ENCODE results near the gene PRICKLE1. TPM values are rescaled to one million over a fixed set of nuclear protein-coding genes. Genes with fewer than 3 reads are reported as not detected.

PRICKLE1 gene
- polyA plus RNA-seq, 1 donor from 2014 or later, result 20.6 TPM

DNA sequence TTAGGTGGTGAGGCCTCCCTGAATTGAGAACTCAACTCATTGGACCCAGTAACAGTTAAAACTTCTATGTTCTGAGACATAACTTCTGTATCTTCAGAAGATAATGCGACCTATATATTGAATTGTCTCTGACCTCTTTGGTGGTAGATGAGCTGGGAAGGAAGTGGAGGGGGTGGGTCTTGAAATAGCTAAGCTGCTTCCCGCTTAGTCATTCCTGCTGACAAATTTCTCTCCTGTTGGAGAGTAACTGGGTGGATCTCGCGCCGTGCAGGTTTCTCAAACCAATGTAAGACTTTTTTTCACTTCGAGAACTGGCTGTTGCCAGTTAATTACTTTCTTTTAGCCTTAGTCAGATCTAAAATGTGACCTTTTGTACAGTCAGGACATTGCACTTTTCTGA, 162.8 kb downstream of the PRICKLE1 start:
- no peaks in the 10 kb centered on the region for H3K9me2 ChIP-seq (ENCODE audit: insufficient read depth, low read length)
- H3K27ac ChIP-seq (ENCODE audit: low read length), result no peak overlapping the region
- H4K20me1 ChIP-seq (ENCODE audit: insufficient read depth), result no peaks in the 10 kb centered on the region
- H3K36me3 ChIP-seq (ENCODE audit: insufficient read depth, low read length), result no peaks in the 10 kb centered on the region
- TF ChIP-seq RAD21 (conservative IDR thresholded peaks at IDR 0.05), result no peak
- TF ChIP-seq POLR2AphosphoS5 (IDR thresholded peaks at IDR 0.05), result no peak
- TF ChIP-seq EZH2 (IDR thresholded peaks at IDR 0.05; ENCODE audit: borderline replicate concordance, insufficient read depth, low read length, poor library complexity, severe bottlenecking), result no peak
- TF ChIP-seq REST (IDR thresholded peaks at IDR 0.05; ENCODE audit: borderline replicate concordance), result no peak
- TF ChIP-seq MXI1 (conservative IDR thresholded peaks at IDR 0.05; ENCODE audit: poor library complexity, severe bottlenecking), result no peak
- no peak for TF ChIP-seq TAF1 (IDR thresholded peaks at IDR 0.05; ENCODE audit: low read depth)
- no peak for TF ChIP-seq EP300 (conservative IDR thresholded peaks at IDR 0.05; ENCODE audit: poor library complexity, severe bottlenecking)
- no peak for TF ChIP-seq SMC3 (conservative IDR thresholded peaks at IDR 0.05; ENCODE audit: poor library complexity)
- TF ChIP-seq, protein P1, sequence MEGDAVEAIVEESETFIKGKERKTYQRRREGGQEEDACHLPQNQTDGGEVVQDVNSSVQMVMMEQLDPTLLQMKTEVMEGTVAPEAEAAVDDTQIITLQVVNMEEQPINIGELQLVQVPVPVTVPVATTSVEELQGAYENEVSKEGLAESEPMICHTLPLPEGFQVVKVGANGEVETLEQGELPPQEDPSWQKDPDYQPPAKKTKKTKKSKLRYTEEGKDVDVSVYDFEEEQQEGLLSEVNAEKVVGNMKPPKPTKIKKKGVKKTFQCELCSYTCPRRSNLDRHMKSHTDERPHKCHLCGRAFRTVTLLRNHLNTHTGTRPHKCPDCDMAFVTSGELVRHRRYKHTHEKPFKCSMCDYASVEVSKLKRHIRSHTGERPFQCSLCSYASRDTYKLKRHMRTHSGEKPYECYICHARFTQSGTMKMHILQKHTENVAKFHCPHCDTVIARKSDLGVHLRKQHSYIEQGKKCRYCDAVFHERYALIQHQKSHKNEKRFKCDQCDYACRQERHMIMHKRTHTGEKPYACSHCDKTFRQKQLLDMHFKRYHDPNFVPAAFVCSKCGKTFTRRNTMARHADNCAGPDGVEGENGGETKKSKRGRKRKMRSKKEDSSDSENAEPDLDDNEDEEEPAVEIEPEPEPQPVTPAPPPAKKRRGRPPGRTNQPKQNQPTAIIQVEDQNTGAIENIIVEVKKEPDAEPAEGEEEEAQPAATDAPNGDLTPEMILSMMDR (IDR thresholded peaks at IDR 0.05; ENCODE audit: poor library complexity, severe bottlenecking), result no peak
- H3K9ac ChIP-seq (ENCODE audit: low read length), result no peak overlapping the region
- H3F3A ChIP-seq (ENCODE audit: insufficient read depth, low read length, poor library complexity, severe bottlenecking), result no peaks in the 10 kb centered on the region
- H3K4me3 ChIP-seq (ENCODE audit: low read length), result no peak overlapping the region
- no peaks in the 10 kb centered on the region for H3K79me2 ChIP-seq (replicated peaks; ENCODE audit: insufficient read depth, low read length)
- no peaks in the 10 kb centered on the region for H3K27me3 ChIP-seq (ENCODE audit: insufficient read depth, low read depth, low read length)
- no peak overlapping the region for H3K4me2 ChIP-seq (ENCODE audit: low read length)
- no peak overlapping the region for H2AFZ ChIP-seq (ENCODE audit: low read depth, low read length)
- no peaks in the 10 kb centered on the region for H3K9me3 ChIP-seq (ENCODE audit: low read length)

DNA sequence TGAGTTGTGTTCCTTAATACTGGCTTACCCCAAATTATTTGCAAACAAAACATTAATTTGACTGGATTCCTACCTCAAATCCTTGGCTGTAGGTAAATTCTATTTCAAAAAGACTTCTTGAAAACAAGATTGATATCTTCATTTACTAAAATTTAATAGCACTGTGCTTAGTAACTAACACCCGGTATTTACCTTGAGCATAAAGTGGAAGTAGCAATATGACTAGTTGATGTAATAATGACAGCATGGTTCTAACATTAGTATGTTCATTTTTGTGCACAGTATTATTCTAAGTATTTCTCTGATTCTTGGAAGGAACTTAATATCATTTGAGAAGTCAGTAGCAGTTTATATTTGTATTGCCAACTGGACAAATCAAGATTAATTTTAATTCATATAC, 166.8 kb downstream of the PRICKLE1 start:
- H3K36me3 ChIP-seq (ENCODE audit: insufficient read depth, low read length), result no peaks in the 10 kb centered on the region
- H2AFZ ChIP-seq (ENCODE audit: low read depth, low read length), result no peak overlapping the region
- no peak overlapping the region for H3K4me2 ChIP-seq (ENCODE audit: low read length)
- no peak overlapping the region for H3K9ac ChIP-seq (ENCODE audit: low read length)
- H3F3A ChIP-seq (ENCODE audit: insufficient read depth, low read length, poor library complexity, severe bottlenecking), result no peaks in the 10 kb centered on the region
- no peaks in the 10 kb centered on the region for H3K9me2 ChIP-seq (ENCODE audit: insufficient read depth, low read length)
- no peaks in the 10 kb centered on the region for H4K20me1 ChIP-seq (ENCODE audit: insufficient read depth)
- H3K9me3 ChIP-seq (ENCODE audit: low read length), result no peaks in the 10 kb centered on the region
- H3K27me3 ChIP-seq (ENCODE audit: insufficient read depth, low read depth, low read length), result no peaks in the 10 kb centered on the region
- TF ChIP-seq EP300 (conservative IDR thresholded peaks at IDR 0.05; ENCODE audit: poor library complexity, severe bottlenecking) (no peak), TAF1 (IDR thresholded peaks at IDR 0.05; ENCODE audit: low read depth) (no peak), POLR2AphosphoS5 (IDR thresholded peaks at IDR 0.05) (no peak), SMC3 (conservative IDR thresholded peaks at IDR 0.05; ENCODE audit: poor library complexity) (no peak), MXI1 (conservative IDR thresholded peaks at IDR 0.05; ENCODE audit: poor library complexity, severe bottlenecking) (no peak), REST (IDR thresholded peaks at IDR 0.05; ENCODE audit: borderline replicate concordance) (no peak), RAD21 (conservative IDR thresholded peaks at IDR 0.05) (no peak), EZH2 (IDR thresholded peaks at IDR 0.05; ENCODE audit: borderline replicate concordance, insufficient read depth, low read length, poor library complexity, severe bottlenecking) (no peak)
- TF ChIP-seq, protein P1 (IDR thresholded peaks at IDR 0.05; ENCODE audit: poor library complexity, severe bottlenecking), result no peak
- H3K79me2 ChIP-seq (replicated peaks; ENCODE audit: insufficient read depth, low read length), result no peaks in the 10 kb centered on the region
- H3K27ac ChIP-seq (ENCODE audit: low read length), result no peak overlapping the region
- H3K4me3 ChIP-seq (ENCODE audit: low read length), result no peak overlapping the region
